Adrenal gland (tissue), 5 donors: ENCODE results near the gene CDKN3.

Experiments
- CTCF ChIP-seq, 6 experiments: fragments of 450-650 bp in 4 of 6; fragments of 200-600 bp in 2 of 6; sonication (generic) in 1 of 6; IDR thresholded peaks; 1 replicate in 5 of 6; 2 replicates in 1 of 6; pipeline versions ENCODE4 v1.5.1 to v1.8.0; 2016 to 2021; ENCODE audit warnings: antibody characterized with exemption in 6 of 6, mild to moderate bottlenecking in 2 of 6, moderate library complexity in 1 of 6
- POLR2A ChIP-seq, 2 donors: fragments of 450-650 bp; IDR thresholded peaks; one replicate each; pipeline ENCODE4 v1.6.1; 2017; ENCODE audit warnings: antibody characterized with exemption in 2 of 2, mild to moderate bottlenecking in 2 of 2, moderate library complexity in 1 of 2
- donor health status: DM: no; HTN: no; CAD: no.

- TF ChIP-seq CTCF (IDR thresholded peaks at IDR 0.05) (no peak), POLR2A (IDR thresholded peaks at IDR 0.05) (no peak)
These were observed 47.7 kb upstream of the CDKN3 start for GRCh38 chr14:54348923-54349620.
